Keratinocyte (primary cell): ENCODE data around the gene CHMP1B. TPM values are rescaled to one million over a fixed set of nuclear protein-coding genes. Genes with fewer than 3 reads are reported as not detected.

ENCODE experiments used
- DNase-seq: peaks from one replicate; pipeline ENCODE4 v3.0.0-alpha.2; 2011; ENCODE audit warnings: low read depth, missing footprints, low spot score
- FAIRE-seq: peaks from 2 replicates; lab custom pipeline; 2011; peaks lifted over from hg19 to GRCh38; lab: Jason Lieb, UNC
- H2AFZ ChIP-seq: 2 replicates; pipeline ENCODE4 v1.6.0; 2012; ENCODE audit warnings: low read length, control low read depth, inconsistent platforms; ENCODE audit not compliant: control insufficient read depth
- H3K27ac ChIP-seq: 2 replicates; pipeline ENCODE4 v1.5.1; 2011; ENCODE audit warnings: low read length; ENCODE audit not compliant: control insufficient read depth, insufficient read depth
- H3K27me3 ChIP-seq: 3 replicates; pipeline ENCODE4 v1.6.0; 2011; ENCODE audit warnings: low read length; ENCODE audit not compliant: control insufficient read depth, insufficient read depth; ENCODE audit errors: extremely low read depth
- H3K36me3 ChIP-seq, 2 experiments: 2 replicates in 1 of 2; 3 replicates in 1 of 2; pipeline ENCODE4 v1.5.1; 2011; ENCODE audit warnings: low read length in 2 of 2, mild to moderate bottlenecking in 1 of 2; ENCODE audit not compliant: control insufficient read depth in 2 of 2, insufficient read depth in 2 of 2; ENCODE audit errors: extremely low read depth in 1 of 2
- H3K4me1 ChIP-seq: 3 replicates; pipeline ENCODE4 v1.5.1; 2011; ENCODE audit warnings: low read length; ENCODE audit not compliant: control insufficient read depth, insufficient read depth; ENCODE audit errors: extremely low read depth
- H3K4me2 ChIP-seq: 3 replicates; pipeline ENCODE4 v1.6.0; 2011; ENCODE audit warnings: low read depth, low read length; ENCODE audit not compliant: control insufficient read depth, insufficient read depth; ENCODE audit errors: extremely low read depth
- H3K4me3 ChIP-seq, 3 experiments: fragments of 200-600 bp in 1 of 3; sonication (generic) in 1 of 3; 2 replicates in 2 of 3; 3 replicates in 1 of 3; pipeline ENCODE4 v1.5.1; 2011 to 2016; ENCODE audit warnings: low read length in 3 of 3, mild to moderate bottlenecking in 3 of 3, control low read depth in 2 of 3, inconsistent platforms in 1 of 3, low read depth in 1 of 3, mixed read lengths in 1 of 3, mixed run types in 1 of 3, moderate library complexity in 1 of 3; ENCODE audit not compliant: control insufficient read depth in 2 of 3, insufficient read depth in 2 of 3; ENCODE audit errors: extremely low read depth in 1 of 3
- H3K79me2 ChIP-seq: 2 replicates; pipeline ENCODE4 v1.6.0; 2012; ENCODE audit warnings: low read length; ENCODE audit not compliant: control insufficient read depth, insufficient read depth
- H3K9ac ChIP-seq: 3 replicates; pipeline ENCODE4 v1.6.0; 2011; ENCODE audit warnings: low read length; ENCODE audit not compliant: control insufficient read depth, insufficient read depth; ENCODE audit errors: extremely low read depth
- H3K9me1 ChIP-seq: 3 replicates; pipeline ENCODE4 v1.6.0; 2011; ENCODE audit warnings: low read length; ENCODE audit not compliant: control insufficient read depth, insufficient read depth; ENCODE audit errors: extremely low read depth
- H3K9me3 ChIP-seq: 2 replicates; pipeline ENCODE4 v1.5.1; 2012; ENCODE audit warnings: low read depth, low read length; ENCODE audit not compliant: control insufficient read depth
- H4K20me1 ChIP-seq: 3 replicates; pipeline ENCODE4 v1.6.0; 2011; ENCODE audit warnings: low read length; ENCODE audit not compliant: control insufficient read depth, insufficient read depth; ENCODE audit errors: extremely low read depth
- CTCF ChIP-seq, 3 experiments: IDR thresholded peaks in 1 of 3; conservative IDR thresholded peaks in 1 of 3; optimal IDR thresholded peaks in 1 of 3; 2 replicates in 2 of 3; 3 replicates in 1 of 3; pipeline versions ENCODE3 to v1.5.1; 2011; ENCODE audit warnings: low read length in 3 of 3, mild to moderate bottlenecking in 3 of 3, moderate library complexity in 2 of 3, control low read depth in 1 of 3, inconsistent platforms in 1 of 3; ENCODE audit not compliant: insufficient read depth in 2 of 3; ENCODE audit errors: extremely low read depth in 1 of 3
- EZH2 ChIP-seq: IDR thresholded peaks from one replicate; pipeline ENCODE4 v1.6.1; 2012; ENCODE audit warnings: inconsistent platforms, mild to moderate bottlenecking, low read length, moderate library complexity
- dilution Hi-C: fragments of 300-500 bp; cut with MboI; formaldehyde crosslinking; loops from one replicate; pipeline ENCODE4 v1.7.0; 2020; ENCODE audit warnings: low sequenced_read_pairs; ENCODE audit not compliant: extremely low pct_ligation_motif_present
- polyA plus RNA-seq, 5 experiments: library from polyadenylated mRNA; depleted of rRNA in 3 of 5; stranded (reverse) in 3 of 5; stranded (forward) in 1 of 5; unstranded in 1 of 5; fragments of >200 nt; gene quantifications; 1 replicate in 1 of 5; 2 replicates in 3 of 5; 3 replicates in 1 of 5; pipeline versions ENCODE4 v1.2.1 to v1.2.3, GENCODE V29; 2011 to 2012; ENCODE audit warnings: missing spikeins in 2 of 5, low read depth in 1 of 5, low replicate concordance in 1 of 5

CHMP1B gene
- polyA plus RNA-seq, 1 donor (not counting 4 experiments of a cell fraction or from before 2014, with no cell fraction given): 54.7 TPM

DNA sequence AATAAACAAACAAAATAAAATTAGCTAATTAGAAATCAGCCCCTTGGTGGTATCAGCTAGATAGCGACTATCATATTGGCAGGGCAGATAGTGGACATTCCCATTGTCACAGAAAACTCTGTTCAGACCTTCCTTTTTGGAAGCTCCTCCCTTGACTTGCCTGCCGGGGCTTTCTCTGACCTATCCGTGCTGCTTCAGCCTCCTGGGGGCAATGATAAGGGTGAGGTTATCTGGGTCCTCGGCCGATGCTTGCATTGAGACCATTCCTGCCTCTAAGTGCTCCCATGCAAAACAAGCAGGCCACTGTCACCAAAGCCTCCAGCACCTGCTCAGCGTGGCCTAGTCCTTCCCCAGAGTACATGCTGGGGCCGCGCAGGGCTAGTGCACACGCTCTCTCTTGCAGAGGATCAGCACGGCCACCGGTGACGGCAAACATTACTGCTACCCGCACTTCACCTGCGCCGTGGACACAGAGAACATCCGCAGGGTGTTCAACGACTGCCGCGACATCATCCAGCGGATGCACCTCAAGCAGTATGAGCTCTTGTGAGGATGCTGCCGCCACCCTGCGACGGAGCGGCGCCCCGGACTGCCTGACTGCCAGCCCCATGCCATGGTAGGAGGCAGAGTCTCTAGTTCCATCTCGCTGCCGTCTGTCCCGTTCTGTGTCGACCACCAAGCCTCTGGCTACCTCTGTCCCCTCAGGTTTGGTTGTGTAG is 29.5 kb downstream of the CHMP1B start:
- Histone ChIP-seq H3K4me3 (no peak overlapping the region), H3K4me2 (no peak overlapping the region), H3K27ac (no peak overlapping the region), H3K9me1 (no peaks in the 10 kb centered on the region), H4K20me1 (no peaks in the 10 kb centered on the region), H3K4me1 (no peaks in the 10 kb centered on the region), H3K36me3 (peaks cover 0 to 5% of the 10 kb centered on the region in 2 experiments), H3K9ac (no peak overlapping the region), H3K9me3 (no peaks in the 10 kb centered on the region), H2AFZ (no peak overlapping the region), H3K79me2 (no peaks in the 10 kb centered on the region), H3K27me3 (no peaks in the 10 kb centered on the region)
- DNase-seq (no peak), FAIRE-seq (no peak)
- dilution Hi-C loops: no loop called here
- TF ChIP-seq CTCF (optimal IDR thresholded peaks at IDR 0.05 in 1 of 3, IDR thresholded peaks at IDR 0.05 in 1 of 3, conservative IDR thresholded peaks at IDR 0.05 in 1 of 3; ENCODE audit: extremely low read depth in 1 of 3, insufficient read depth in 2 of 3, low read length in 3 of 3) (no peak), EZH2 (no peak)

DNA sequence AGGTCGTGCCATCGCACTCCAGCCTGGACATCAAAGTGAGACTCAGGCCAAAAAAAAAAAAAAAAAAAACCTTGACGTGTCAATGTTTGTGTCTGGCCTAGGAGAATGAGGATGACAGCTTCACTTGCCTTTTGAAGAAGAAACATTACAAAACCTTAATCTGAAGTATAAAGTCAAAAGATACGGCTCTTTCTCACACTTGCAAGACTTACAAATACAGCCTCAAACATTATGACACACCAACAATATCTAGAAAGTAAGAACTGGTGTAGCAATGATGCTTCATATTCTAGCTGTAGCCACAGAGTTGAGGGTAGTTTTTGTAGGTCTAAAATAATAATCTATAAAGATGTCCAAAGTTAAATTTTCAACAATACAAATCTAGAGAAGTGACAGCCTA is 31.4 kb downstream of the CHMP1B start:
- FAIRE-seq: no peak
- H3K9me1 ChIP-seq: no peaks in the 10 kb centered on the region
- H3K9ac ChIP-seq: no peak overlapping the region
- H3K9me3 ChIP-seq: no peaks in the 10 kb centered on the region
- H3K36me3 ChIP-seq: peaks cover 10% of the 10 kb centered on the region in 2 experiments
- H3K79me2 ChIP-seq: no peaks in the 10 kb centered on the region
- DNase-seq: no peak
- H3K4me1 ChIP-seq: peaks cover 3% of the 10 kb centered on the region
- dilution Hi-C loops: no loop called here
- H3K4me2 ChIP-seq: no peak overlapping the region
- no peak overlapping the region for H3K27ac ChIP-seq
- TF ChIP-seq EZH2: no peak
- H2AFZ ChIP-seq: no peak overlapping the region
- H4K20me1 ChIP-seq: no peaks in the 10 kb centered on the region
- no peak overlapping the region for H3K4me3 ChIP-seq
- H3K27me3 ChIP-seq: no peaks in the 10 kb centered on the region
